Endothelial cell of umbilical vein (primary cell): Measurements from ENCODE around the gene CCL11. TPM values are rescaled to one million over a fixed set of nuclear protein-coding genes. Genes with fewer than 3 reads are reported as not detected.

Source experiments
- BruUV-seq: library from RNA; stranded (reverse); fragments of 400-500 nt; replicated peaks from 2 replicates; lab custom pipeline; 2021; lab: Mats Ljungman, UMichigan
- CTCF ChIA-PET: fragments of 300-600, 350-600 bp; sonication (Branson Sonifier 250); formaldehyde crosslinking; loops from one replicate; lab custom pipeline; 2021; ENCODE audit warnings: antibody characterized with exemption, inconsistent platforms; lab: Charles Lee
- POLR2A ChIA-PET: fragments of 300-600, 350-600 bp; sonication (Branson Sonifier 250); formaldehyde crosslinking; loops from one replicate; lab custom pipeline; 2021; ENCODE audit warnings: antibody characterized with exemption, inconsistent platforms; lab: Charles Lee
- DNase-seq: peaks from one replicate; pipeline ENCODE4 v3.0.0-alpha.2; 2011; ENCODE audit warnings: low read depth, low spot score
- FAIRE-seq: peaks from 2 replicates; lab custom pipeline; 2011; peaks lifted over from hg19 to GRCh38; lab: Jason Lieb, UNC
- H2AFZ ChIP-seq: 2 replicates; pipeline ENCODE4 v1.6.0; 2012; ENCODE audit warnings: low read depth, low read length, control low read depth, inconsistent platforms
- H3K27ac ChIP-seq: 2 replicates; pipeline ENCODE4 v1.5.1; 2011; ENCODE audit warnings: low read depth, mild to moderate bottlenecking, control low read depth, low read length, moderate library complexity; ENCODE audit not compliant: insufficient read depth
- H3K27me3 ChIP-seq, 2 experiments: 2 replicates each; pipeline versions ENCODE4 v1.6.0 to v1.6.1; 2011; ENCODE audit warnings: low read length in 2 of 2, mixed read lengths in 1 of 2; ENCODE audit not compliant: control insufficient read depth in 2 of 2, insufficient read depth in 2 of 2
- H3K36me3 ChIP-seq, 2 experiments: 2 replicates in 1 of 2; 3 replicates in 1 of 2; pipeline ENCODE4 v1.5.1; 2011; ENCODE audit warnings: low read length in 2 of 2, mild to moderate bottlenecking in 1 of 2, moderate library complexity in 1 of 2; ENCODE audit not compliant: control insufficient read depth in 2 of 2, insufficient read depth in 2 of 2; ENCODE audit errors: extremely low read depth in 1 of 2
- H3K4me1 ChIP-seq: 3 replicates; pipeline ENCODE4 v1.5.1; 2011; ENCODE audit warnings: mild to moderate bottlenecking, low read length; ENCODE audit not compliant: control insufficient read depth, insufficient read depth; ENCODE audit errors: extremely low read depth
- H3K4me2 ChIP-seq: 2 replicates; pipeline ENCODE4 v1.6.1; 2011; ENCODE audit warnings: low read length, control low read depth, mixed read lengths; ENCODE audit not compliant: insufficient read depth
- H3K4me3 ChIP-seq, 3 experiments: fragments of 200-600 bp in 1 of 3; sonication (generic), shearing (Covaris generic) in 1 of 3; replicated peaks in 1 of 3; 2 replicates each; pipeline ENCODE4 v1.5.1; 2011 to 2016; ENCODE audit warnings: control low read depth in 3 of 3, low read length in 3 of 3, mild to moderate bottlenecking in 2 of 3, inconsistent platforms in 1 of 3, low read depth in 1 of 3, moderate library complexity in 1 of 3; ENCODE audit not compliant: insufficient read depth in 1 of 3
- H3K79me2 ChIP-seq: 2 replicates; pipeline ENCODE4 v1.6.0; 2012; ENCODE audit warnings: low read length, inconsistent platforms; ENCODE audit not compliant: control insufficient read depth, insufficient read depth
- H3K9ac ChIP-seq: replicated peaks from 2 replicates; pipeline ENCODE3; 2011; ENCODE audit warnings: low read length, control low read depth; ENCODE audit not compliant: insufficient read depth; ENCODE audit errors: extremely low read depth
- H3K9me1 ChIP-seq: replicated peaks from 3 replicates; pipeline ENCODE4 v1.6.0; 2011; ENCODE audit warnings: mild to moderate bottlenecking, low read length; ENCODE audit not compliant: control insufficient read depth, insufficient read depth; ENCODE audit errors: extremely low read depth
- H3K9me3 ChIP-seq: replicated peaks from 2 replicates; pipeline ENCODE4 v1.5.1; 2012; ENCODE audit warnings: low read length, inconsistent platforms; ENCODE audit not compliant: control insufficient read depth, insufficient read depth
- H4K20me1 ChIP-seq: replicated peaks from 2 replicates; pipeline ENCODE3; 2011; ENCODE audit warnings: mild to moderate bottlenecking, low read length; ENCODE audit not compliant: control insufficient read depth, insufficient read depth; ENCODE audit errors: extremely low read depth
- CTCF ChIP-seq, 2 donors: IDR thresholded peaks; 1 replicate in 1 of 2; 2 replicates in 1 of 2; pipeline ENCODE4 v1.5.1; 2011; ENCODE audit warnings: low read length in 2 of 2, mild to moderate bottlenecking in 2 of 2, moderate library complexity in 2 of 2, control low read depth in 1 of 2, inconsistent platforms in 1 of 2, low read depth in 1 of 2; ENCODE audit not compliant: insufficient read depth in 1 of 2; ENCODE audit errors: extremely low read depth in 1 of 2
- EZH2 ChIP-seq: IDR thresholded peaks from 2 replicates; pipeline ENCODE4 v1.6.1; 2012; ENCODE audit warnings: borderline replicate concordance, low read depth, mild to moderate bottlenecking, moderate library complexity, low read length, inconsistent platforms; ENCODE audit not compliant: severe bottlenecking
- JUN ChIP-seq: IDR thresholded peaks from 2 replicates; pipeline ENCODE4 v1.6.1; 2011; ENCODE audit warnings: borderline replicate concordance, low read depth; ENCODE audit not compliant: insufficient read length, insufficient read depth
- MAX ChIP-seq: IDR thresholded peaks from 2 replicates; pipeline ENCODE4 v1.6.1; 2011; ENCODE audit not compliant: insufficient read depth, insufficient read length
- POLR2A ChIP-seq: IDR thresholded peaks from 2 replicates; pipeline ENCODE4 v1.6.1; 2012; ENCODE audit warnings: low read depth, mild to moderate bottlenecking, control low read depth, low read length
- dilution Hi-C: fragments of 300-500 bp; cut with MboI; formaldehyde crosslinking; loops from one replicate; pipeline ENCODE4 v1.15.0; 2019; ENCODE audit warnings: low sequenced_read_pairs; ENCODE audit not compliant: extremely low pct_ligation_motif_present
- intact Hi-C: fragments of 100-400 bp; cut with micrococcal nuclease; formaldehyde crosslinking; loops from one replicate; pipeline ENCODE4 v1.10.0; 2022
- polyA plus RNA-seq, 4 experiments: library from polyadenylated mRNA; depleted of rRNA in 3 of 4; stranded (reverse) in 3 of 4; unstranded in 1 of 4; fragments of >200 nt; gene quantifications; 2 replicates each; pipeline versions ENCODE4 v1.2.1 to v1.2.3, GENCODE V29; 2011 to 2012; ENCODE audit warnings: missing spikeins in 1 of 4
- total RNA-seq: library from RNA; stranded (reverse); gene quantifications from 2 replicates; pipeline ENCODE4 v1.2.3, GENCODE V29; 2021

CCL11 gene
- total and polyA plus RNA-seq, 2 donors (not counting 3 experiments of a cell fraction or from before 2014, with no cell fraction given), result not detected

DNA sequence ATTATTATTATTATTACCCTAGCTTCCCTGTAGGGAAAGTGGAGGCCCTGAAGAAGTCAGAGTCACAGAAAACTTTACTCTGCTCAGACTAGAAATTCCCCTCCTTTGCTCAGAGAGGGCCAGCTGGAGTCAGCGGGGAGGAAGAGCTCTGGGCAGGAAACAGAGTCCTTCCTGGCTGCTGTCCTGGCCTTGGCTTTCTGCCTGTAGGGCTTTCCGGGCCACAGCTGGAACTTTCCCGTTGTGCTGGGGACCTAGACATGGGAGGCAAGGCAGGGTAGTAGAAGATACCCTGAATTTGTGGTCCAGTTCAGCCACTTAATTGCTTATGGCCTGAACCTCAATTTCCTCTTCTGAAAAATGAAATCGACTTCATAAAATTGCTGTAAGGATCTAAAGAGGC lies 44.5 kb upstream of the CCL11 start:
- dilution Hi-C loops (no loop called here), intact Hi-C loops (loop anchor here (1.0 kb wide), 2 partner anchors 14 to 41 kb away; partner anchors contain the start of gene CCL2)
- Histone ChIP-seq H3K9me1 (no peaks in the 10 kb centered on the region), H2AFZ (no peak overlapping the region), H3K4me3 (no peak overlapping the region), H3K36me3 (no peaks in the 10 kb centered on the region), H3K79me2 (no peaks in the 10 kb centered on the region), H3K9me3 (no peaks in the 10 kb centered on the region), H3K4me1 (peaks cover 74% of the 10 kb centered on the region), H3K27ac (peak overlapping the region; percentile 97), H3K9ac (peak overlapping the region; percentile 34), H4K20me1 (no peaks in the 10 kb centered on the region), H3K4me2 (peak overlapping the region; percentile 45), H3K27me3 (no peaks in the 10 kb centered on the region)
- BruUV-seq, result no TSS peak
- ChIA-PET CTCF (interaction anchor here (1.0 to 2.7 kb wide), 5 partner anchors 9 to 121 kb away, joined by 3 to 20 read pairs (median 4); no protein-coding TSS in a partner anchor), POLR2A (interaction anchor here (0.6 to 1.3 kb wide), 2 partner anchors 13 to 18 kb away, joined by 3 to 6 read pairs; partner anchors contain the start of gene CCL2)
- peak; percentile 79 for DNase-seq
- no peak for TF ChIP-seq MAX
- no peak for TF ChIP-seq CTCF (IDR thresholded peaks at IDR 0.05; ENCODE audit: extremely low read depth in 1 of 2, insufficient read depth in 1 of 2, low read depth in 1 of 2, low read length in 2 of 2)
- TF ChIP-seq JUN, result no peak
- TF ChIP-seq EZH2, result no peak
- no peak for TF ChIP-seq POLR2A
- peak; percentile 83 for FAIRE-seq
